ENCODE measurements around the gene ZG16. TPM values are rescaled to one million over a fixed set of nuclear protein-coding genes. Genes with fewer than 3 reads are reported as not detected.
"Not testable (repeated sequence)": the region's sequence is repeated elsewhere in the genome, so short reads cannot be mapped to it uniquely, and the experiment has no call there.

ZG16 gene
- total and polyA plus RNA-seq, 3 donors from 2014 or later = 0.12 TPM; not detected in 2

- Histone ChIP-seq H3K36me3 (ENCODE audit: low read depth, missing control alignments) (no peaks in the 10 kb centered on the region), H3K4me3 (no peak overlapping the region), H3K4me1 (no peaks in the 10 kb centered on the region), H3K27me3 (no peaks in the 10 kb centered on the region), H3K27ac (no peak overlapping the region), H3K9me3 (no peaks in the 10 kb centered on the region)
- no peak for DNase-seq
- TF ChIP-seq POLR2A (IDR thresholded peaks at IDR 0.05) (no peak), CTCF (IDR thresholded peaks at IDR 0.05) (no peak)
- intact Hi-C loops (cut with DNase I; ENCODE audit: low total_unique reads) = no loop called here
- WGBS, 2 donors = 77 to 81% methylated on average over 1 of the region's 1 CpG
Measured at GRCh38 chr16:29753516-29753915, 24.5 kb upstream of the ZG16 start.

GRCh38 chr16:29756654-29757053 is 21.4 kb upstream of the ZG16 start:
- no peak overlapping the region for H3K27ac ChIP-seq
- no peaks in the 10 kb centered on the region for H3K9me3 ChIP-seq
- WGBS, 2 donors = 70 to 82% methylated on average over 1 of the region's 1 CpG
- H3K36me3 ChIP-seq (ENCODE audit: low read depth, missing control alignments) = no peaks in the 10 kb centered on the region
- no peak for DNase-seq
- H3K4me3 ChIP-seq = no peak overlapping the region
- TF ChIP-seq CTCF (IDR thresholded peaks at IDR 0.05) (no peak), POLR2A (IDR thresholded peaks at IDR 0.05) (no peak)
- intact Hi-C loops (cut with DNase I; ENCODE audit: low total_unique reads) = no loop called here
- no peaks in the 10 kb centered on the region for H3K4me1 ChIP-seq
- H3K27me3 ChIP-seq = no peaks in the 10 kb centered on the region

GRCh38 chr16:29757086-29757485 is 21.0 kb upstream of the ZG16 start:
- H3K36me3 ChIP-seq (ENCODE audit: low read depth, missing control alignments); H3K9me3 ChIP-seq; H3K4me1 ChIP-seq; H3K27ac ChIP-seq; H3K4me3 ChIP-seq; H3K27me3 ChIP-seq; intact Hi-C loops (cut with DNase I; ENCODE audit: low total_unique reads); DNase-seq: not testable (repeated sequence)
- 88 to 89% methylated on average over 8 of the region's 8 CpGs for WGBS, 2 donors

GRCh38 chr16:29757950-29758466 is 20.0 kb upstream of the ZG16 start:
- Histone ChIP-seq H3K36me3 (ENCODE audit: low read depth, missing control alignments) (no peaks in the 10 kb centered on the region), H3K27me3 (no peaks in the 10 kb centered on the region), H3K4me1 (no peaks in the 10 kb centered on the region), H3K27ac (no peak overlapping the region), H3K4me3 (no peak overlapping the region), H3K9me3 (no peaks in the 10 kb centered on the region)
- WGBS, 2 donors = 68 to 69% methylated on average over 6 of the region's 6 CpGs
- intact Hi-C loops (cut with DNase I; ENCODE audit: low total_unique reads) = no loop called here
- DNase-seq = no peak
- no peak for TF ChIP-seq POLR2A (IDR thresholded peaks at IDR 0.05)
- no peak for TF ChIP-seq CTCF (IDR thresholded peaks at IDR 0.05)

- no peak for TF ChIP-seq POLR2A (IDR thresholded peaks at IDR 0.05)
- no peak for TF ChIP-seq CTCF (IDR thresholded peaks at IDR 0.05)
- Histone ChIP-seq H3K27me3 (no peaks in the 10 kb centered on the region), H3K27ac (no peak overlapping the region), H3K36me3 (ENCODE audit: low read depth, missing control alignments) (no peaks in the 10 kb centered on the region), H3K4me1 (no peaks in the 10 kb centered on the region), H3K9me3 (no peaks in the 10 kb centered on the region), H3K4me3 (no peak overlapping the region)
- intact Hi-C loops (cut with DNase I; ENCODE audit: low total_unique reads) = no loop called here
- no peak for DNase-seq
- 72 to 79% methylated on average over 9 of the region's 9 CpGs for WGBS, 2 donors
Measured at GRCh38 chr16:29760567-29761279, 17.3 kb upstream of the ZG16 start.

GRCh38 chr16:29761280-29761651 is 16.8 kb upstream of the ZG16 start:
- 78 to 79% methylated on average over 8 of the region's 8 CpGs for WGBS, 2 donors

More at GRCh38 chr16:29761280-29761651, 16.8 kb upstream of the ZG16 start:
- H3K36me3 ChIP-seq (ENCODE audit: low read depth, missing control alignments); intact Hi-C loops (cut with DNase I; ENCODE audit: low total_unique reads); H3K4me3 ChIP-seq; H3K9me3 ChIP-seq; H3K4me1 ChIP-seq; H3K27me3 ChIP-seq; DNase-seq; H3K27ac ChIP-seq: not testable (repeated sequence)
